NCI-H748 (cell line): Measurements from ENCODE around the gene TDP2.
"Not testable (repeated sequence)": the region's sequence is repeated elsewhere in the genome, so short reads cannot be mapped to it uniquely, and the experiment has no call there.

Experiments
- DNase-seq: peaks from one replicate; lab custom pipeline; 2025; ENCODE audit not compliant: unreplicated experiment; lab: John Stamatoyannopoulos, UW

TDP2 gene

GRCh38 chr6:24683297-24684296 is 16.9 kb upstream of the TDP2 start:
- peak; percentile 51 for DNase-seq

GRCh38 chr6:24680582-24680981 is 13.9 kb upstream of the TDP2 start:
- peak; percentile 29 for DNase-seq

- DNase-seq = not testable (repeated sequence)
These were observed 12.2 kb upstream of the TDP2 start for GRCh38 chr6:24678792-24679352.

GRCh38 chr6:24673625-24674024 is 6.9 kb upstream of the TDP2 start:
- peak; percentile 25 for DNase-seq

GRCh38 chr6:24672620-24673182 is 6.0 kb upstream of the TDP2 start:
- DNase-seq = no peak

- not testable (repeated sequence) for DNase-seq
These were observed 4.4 kb upstream of the TDP2 start for GRCh38 chr6:24671077-24671476.

- DNase-seq = not testable (repeated sequence)
These were observed 3.8 kb upstream of the TDP2 start for GRCh38 chr6:24670492-24670891.

GRCh38 chr6:24668997-24669361 is 2.3 kb upstream of the TDP2 start:
- no peak for DNase-seq

- not testable (repeated sequence) for DNase-seq
These were observed 1.6 kb upstream of the TDP2 start for GRCh38 chr6:24668066-24668996.

GRCh38 chr6:24667378-24667803 is 692 bp upstream of the TDP2 start:
- DNase-seq = no peak

GRCh38 chr6:24666097-24666640 is 530 bp downstream of the TDP2 start:
- peak; percentile 78 for DNase-seq

GRCh38 chr6:24664046-24664987 is 2.4 kb downstream of the TDP2 start:
- DNase-seq = no peak

GRCh38 chr6:24663189-24663588 is 3.5 kb downstream of the TDP2 start:
- no peak for DNase-seq

- no peak for DNase-seq
These were observed 4.5 kb downstream of the TDP2 start for GRCh38 chr6:24662236-24662635.

GRCh38 chr6:24661759-24662158 is 4.9 kb downstream of the TDP2 start:
- not testable (repeated sequence) for DNase-seq

GRCh38 chr6:24660105-24660504 is 6.6 kb downstream of the TDP2 start:
- no peak for DNase-seq

GRCh38 chr6:24659561-24659960 is 7.1 kb downstream of the TDP2 start:
- no peak for DNase-seq

- DNase-seq = no peak
These were observed 7.8 kb downstream of the TDP2 start for GRCh38 chr6:24658573-24659560.
